NCI-H526 (cell line): ENCODE measurements around the gene CASP14.
"Not testable (repeated sequence)": the region's sequence is repeated elsewhere in the genome, so short reads cannot be mapped to it uniquely, and the experiment has no call there.

Source experiments
- DNase-seq, 2 experiments: peaks; one replicate each; lab custom pipeline; 2025; lab: John Stamatoyannopoulos, UW

CASP14 gene

DNA sequence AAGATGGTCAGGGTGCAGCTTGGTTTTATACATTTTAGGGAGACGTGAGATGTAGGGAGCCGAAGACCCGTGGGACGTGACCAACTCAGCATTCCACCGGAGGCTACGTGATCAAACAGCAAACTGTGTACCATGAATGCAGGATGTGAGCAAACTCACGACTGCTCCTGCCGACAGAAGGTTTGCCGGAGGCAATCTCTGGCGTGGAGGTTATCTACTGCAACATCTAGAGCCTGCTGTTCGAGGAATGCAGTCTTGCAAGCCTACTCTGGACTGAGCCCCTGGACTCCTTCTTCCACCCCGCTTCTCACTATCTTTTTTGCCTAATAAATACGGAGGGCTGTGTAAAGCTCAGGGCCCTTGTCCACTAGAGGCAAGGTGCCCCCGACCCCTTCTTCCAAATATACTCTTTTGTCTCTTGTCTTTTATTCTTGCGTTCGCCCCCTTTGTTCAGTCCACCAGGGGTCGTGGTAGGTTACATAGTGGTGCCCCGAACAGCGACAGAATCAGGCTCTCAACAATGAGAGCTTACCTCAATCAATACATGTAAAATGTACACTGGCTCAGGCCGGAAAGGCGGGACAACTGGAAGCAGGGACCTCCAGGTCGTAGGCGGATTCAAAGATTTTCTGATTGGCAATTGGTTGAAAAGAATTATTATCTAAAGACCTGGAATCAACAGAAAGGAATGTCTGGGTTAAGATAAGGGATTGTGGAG, 23.8 kb downstream of the CASP14 start:
- DNase-seq: no peak

DNA sequence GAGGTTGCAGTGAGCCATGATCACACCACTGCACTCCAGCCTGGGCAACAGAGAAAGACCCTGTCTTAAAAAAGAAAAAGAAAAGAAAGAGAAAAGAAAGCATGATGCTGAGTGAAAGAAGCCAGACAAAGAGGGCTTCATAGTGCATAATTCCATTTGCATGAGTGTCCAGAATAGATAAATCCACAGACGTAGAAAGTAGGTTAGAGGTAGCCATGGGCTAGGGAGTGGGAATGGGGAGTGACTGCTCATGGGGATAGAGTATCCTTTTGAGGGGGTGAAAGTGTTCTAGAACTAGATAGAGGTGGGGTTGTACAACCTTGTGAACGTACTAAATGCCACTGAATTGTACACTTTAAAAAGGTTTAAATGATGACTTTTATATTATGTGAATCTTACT, 25.1 kb downstream of the CASP14 start:
- no peak for DNase-seq

DNA sequence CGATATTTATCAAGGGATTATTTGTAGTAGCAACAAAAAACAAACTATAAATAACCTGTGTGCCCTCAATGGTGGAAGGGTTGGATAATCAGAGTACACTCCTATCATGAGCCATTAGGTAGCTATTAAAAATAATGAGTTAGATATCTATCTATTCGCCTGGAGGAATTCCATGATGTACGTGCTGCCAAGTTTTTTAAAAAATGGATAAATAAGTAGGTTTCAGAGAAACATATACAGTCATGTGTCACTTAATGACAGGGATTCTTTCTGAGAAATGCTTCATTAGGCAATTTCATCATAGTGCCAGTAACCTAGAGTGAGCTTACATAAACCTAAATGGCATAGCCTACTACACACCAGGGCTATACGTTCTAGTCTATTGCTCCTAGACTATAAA, 26.5 kb downstream of the CASP14 start:
- no peak for DNase-seq

DNA sequence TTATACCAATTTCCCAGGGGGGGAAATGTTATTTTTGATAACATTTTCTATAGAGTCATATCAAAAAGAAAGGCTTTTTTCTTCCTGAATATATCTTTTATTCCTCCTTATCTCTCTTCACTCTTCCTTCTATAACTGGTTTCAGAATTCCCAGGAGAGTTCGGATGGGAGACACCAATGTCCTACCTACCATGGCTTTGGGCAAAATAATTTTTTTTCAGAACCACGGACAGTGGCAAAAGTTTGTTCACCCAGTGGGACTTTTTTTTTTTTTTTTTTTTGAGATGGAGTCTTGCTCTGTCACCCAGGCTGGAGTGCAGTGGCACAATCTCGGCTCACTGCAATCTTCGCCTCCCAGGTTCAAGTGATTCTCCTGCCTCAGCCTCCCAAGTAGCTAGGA, 30.7 kb downstream of the CASP14 start:
- not testable (repeated sequence) for DNase-seq

DNA sequence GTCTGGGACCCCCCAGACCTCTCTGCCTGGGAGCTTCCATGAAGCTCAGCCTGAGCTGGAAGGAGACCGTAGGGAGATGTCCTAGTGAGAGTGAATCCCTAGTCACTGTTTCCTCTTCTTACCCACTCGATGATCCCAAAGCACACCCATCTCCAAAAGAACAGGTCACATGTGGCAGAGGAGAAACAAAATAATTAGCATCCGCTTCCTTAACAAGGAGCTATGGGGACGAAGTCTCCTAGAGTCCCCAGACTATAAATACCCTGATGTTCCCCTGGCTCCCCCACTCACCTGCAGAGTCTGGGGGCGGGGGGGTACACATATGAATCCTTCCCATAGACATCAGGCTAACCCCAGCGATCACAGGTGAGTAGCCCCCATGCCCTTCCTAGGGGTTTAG, 32.6 kb downstream of the CASP14 start, which contains the start of gene OR1I1:
Gene OR1I1 (plus strand): TSS at position 301 of the 400 bp plus-strand sequence. CDS start 4,855 bp downstream, outside the sequence.
- no peak for DNase-seq

DNA sequence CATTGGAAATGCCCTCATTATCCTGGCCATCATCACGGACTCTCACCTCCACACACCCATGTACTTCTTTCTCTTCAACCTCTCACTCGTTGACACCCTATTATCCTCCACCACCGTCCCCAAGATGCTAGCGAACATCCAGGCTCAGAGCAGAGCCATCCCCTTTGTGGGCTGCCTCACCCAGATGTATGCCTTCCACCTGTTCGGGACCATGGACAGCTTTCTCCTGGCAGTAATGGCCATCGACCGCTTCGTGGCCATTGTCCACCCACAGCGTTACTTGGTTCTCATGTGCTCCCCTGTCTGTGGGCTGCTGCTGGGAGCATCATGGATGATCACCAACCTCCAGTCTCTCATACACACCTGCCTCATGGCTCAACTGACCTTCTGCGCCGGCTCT, 37.9 kb downstream of the CASP14 start:
- no peak for DNase-seq

DNA sequence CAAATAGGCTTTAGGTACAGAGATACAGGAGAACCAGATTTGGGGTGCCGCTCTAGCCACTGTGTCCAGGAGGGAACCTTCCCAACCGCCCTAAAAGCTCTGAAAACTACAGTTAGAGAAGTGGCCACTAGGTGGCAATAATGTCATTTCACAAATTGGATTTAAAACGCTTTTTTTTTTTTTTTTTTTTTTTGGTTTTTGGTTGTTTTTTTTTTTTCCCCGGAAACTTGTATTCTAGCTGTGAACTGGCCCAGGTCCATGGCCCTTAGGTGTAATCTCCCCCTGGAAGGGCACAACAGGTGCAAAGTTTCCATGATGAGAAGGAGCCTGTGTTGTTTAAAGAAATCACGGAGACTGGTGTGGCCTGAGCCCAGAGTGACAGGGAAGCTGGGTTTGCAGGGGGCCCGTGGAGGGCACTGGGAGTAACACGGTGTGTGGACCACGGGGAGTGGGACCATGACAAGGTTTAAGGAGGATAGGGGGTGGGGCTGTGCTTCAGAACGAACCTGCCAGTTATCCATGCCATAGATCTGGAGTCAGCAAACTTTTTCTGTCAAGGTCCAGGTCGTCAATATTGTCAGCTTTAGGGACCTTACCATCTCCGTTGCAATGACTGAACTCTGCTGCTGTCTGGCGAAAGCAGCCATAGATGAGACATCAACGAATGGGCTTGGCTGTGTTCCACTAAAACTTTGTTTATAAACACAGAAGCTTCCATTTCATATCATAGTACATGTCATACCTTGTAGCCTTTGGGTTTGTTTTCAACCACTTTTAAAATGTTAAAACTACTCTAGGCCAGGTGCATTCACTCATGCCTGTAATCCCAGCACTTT, 42.9 kb downstream of the CASP14 start:
- peak in 1 of 2 experiments; percentile 40 for DNase-seq

DNA sequence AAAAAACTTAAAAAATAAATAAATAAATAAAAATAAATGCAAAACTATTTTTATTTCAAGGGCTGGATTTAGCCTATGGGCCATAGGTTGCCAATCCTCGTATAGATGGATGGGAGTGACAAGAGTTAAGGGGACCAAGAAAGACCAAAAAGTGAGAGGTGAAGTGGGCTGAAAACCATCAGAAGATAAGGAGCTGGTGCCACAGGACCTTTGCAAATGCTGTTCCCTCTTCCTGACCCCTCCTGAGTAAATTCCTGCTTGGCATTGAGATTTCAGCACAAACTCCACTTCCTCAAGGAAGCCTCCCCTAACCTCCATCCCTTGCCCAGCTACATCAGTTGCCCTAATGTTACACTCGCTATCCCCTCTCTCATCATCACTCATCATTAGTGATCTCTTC, 43.7 kb downstream of the CASP14 start:
- DNase-seq: no peak

DNA sequence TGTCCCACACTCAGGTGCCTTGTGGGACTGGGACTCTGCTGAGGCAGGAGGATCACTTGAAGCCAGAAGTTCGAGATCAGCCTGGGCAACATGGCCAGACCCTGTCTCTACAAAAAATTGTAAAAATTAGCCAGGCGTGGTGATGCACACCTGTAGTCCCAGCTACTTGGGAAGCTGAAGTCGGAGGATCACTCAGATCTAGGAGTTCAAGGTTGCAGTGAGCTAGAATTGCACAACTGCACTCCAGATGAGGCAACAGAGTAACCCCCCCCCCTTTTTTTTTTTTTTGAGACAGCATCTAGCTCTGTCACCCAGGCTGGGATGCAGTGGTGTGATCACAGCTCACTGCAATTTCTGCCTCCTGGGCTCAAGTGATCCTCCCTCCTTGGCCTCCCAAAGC, 46.9 kb downstream of the CASP14 start:
- no peak for DNase-seq

DNA sequence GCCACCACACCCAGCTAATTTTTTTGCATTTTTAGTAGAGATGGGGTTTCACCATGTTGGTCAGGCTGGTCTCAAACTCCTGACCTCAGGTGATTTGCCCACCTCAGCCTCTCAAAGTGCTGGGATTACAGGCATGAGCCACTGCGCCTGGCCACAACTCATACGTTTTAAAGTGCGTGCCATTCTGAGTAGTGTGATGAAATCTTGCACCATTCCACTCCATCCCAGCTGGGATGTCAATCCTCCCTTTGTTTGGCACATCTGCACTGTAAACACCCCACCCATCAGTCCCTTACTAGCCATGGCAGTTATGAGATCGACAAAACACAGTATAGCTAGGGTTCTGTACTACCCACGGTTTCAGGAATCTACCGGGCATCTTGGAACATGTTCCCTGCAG, 48.7 kb downstream of the CASP14 start:
- not testable (repeated sequence) for DNase-seq

DNA sequence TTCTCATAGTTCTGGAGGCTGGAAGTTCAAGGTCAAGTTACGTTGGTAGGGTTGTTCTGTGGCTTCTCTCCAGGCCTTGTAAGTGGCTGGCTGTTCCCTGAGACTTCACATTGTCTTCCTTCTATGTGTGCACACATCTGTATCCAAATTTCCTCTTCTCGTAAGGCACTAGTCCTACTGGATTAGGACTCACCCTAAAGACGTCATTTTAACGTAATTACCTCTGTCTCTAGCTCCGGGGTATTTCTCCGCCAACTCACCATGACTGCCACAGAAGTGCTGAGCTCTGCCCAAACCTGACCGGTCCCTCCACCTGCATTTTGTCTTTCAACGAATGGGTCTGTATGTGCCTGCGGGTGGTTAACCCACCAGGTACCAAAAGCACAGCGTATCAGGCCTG, 49.2 kb downstream of the CASP14 start:
- DNase-seq: no peak

DNA sequence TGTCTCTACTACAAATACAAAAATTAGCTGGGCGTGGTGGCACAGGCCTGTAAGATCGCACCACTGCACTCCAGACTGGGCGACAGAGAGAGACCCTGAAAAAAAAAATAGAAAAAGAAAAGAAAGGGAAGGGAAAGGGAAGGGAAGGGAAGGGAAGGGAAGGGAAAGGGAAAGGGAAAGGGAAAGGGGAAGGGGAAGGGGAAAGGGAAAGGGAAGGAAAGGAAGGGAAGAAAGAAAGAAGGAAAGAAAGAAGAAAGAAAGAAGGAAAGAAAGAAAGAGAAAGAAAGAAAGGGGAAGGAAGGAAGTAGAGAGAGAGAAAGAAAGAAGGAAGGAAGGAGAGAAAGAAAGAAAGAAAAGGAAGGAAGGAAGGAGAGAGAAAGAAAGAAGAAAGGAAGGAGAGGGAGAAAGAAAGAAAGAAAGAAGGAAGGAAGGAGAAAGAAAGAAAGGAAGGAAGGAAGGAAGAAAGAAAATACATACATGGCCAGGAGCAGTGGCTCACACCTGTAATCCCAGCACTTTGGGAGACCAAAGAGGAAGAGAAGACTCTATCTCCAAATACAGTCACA, 49.8 kb downstream of the CASP14 start:
- no peak for DNase-seq

DNA sequence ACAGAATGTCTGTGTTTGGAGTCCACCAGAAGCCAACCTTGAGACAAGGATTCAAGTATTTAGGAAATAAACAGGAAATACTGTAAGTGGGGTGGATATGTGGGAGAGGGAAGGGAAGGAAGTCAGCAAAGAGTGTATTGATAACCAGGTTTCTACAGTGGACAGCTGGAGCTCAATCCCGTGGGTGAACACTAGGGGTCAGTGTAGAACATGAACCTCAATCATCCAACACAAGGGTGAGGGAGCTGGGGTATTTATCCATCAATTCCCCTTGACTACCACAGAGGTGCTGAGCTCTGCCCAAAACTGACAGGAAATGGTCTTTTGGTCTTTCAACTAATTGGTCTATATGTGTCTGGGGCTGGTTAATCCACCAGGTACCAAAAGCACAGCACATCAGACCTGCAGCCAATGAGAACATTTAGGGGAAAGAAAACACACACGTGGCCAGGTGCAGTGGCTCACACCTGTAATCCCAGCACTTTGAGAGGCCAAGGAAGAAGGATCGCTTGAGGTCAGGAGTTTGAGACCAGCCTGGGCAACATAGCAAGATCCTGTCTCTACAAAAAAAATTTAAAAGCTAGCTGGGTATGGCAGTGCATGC, 52.3 kb downstream of the CASP14 start:
- peak in 1 of 2 experiments; percentile 34 for DNase-seq

DNA sequence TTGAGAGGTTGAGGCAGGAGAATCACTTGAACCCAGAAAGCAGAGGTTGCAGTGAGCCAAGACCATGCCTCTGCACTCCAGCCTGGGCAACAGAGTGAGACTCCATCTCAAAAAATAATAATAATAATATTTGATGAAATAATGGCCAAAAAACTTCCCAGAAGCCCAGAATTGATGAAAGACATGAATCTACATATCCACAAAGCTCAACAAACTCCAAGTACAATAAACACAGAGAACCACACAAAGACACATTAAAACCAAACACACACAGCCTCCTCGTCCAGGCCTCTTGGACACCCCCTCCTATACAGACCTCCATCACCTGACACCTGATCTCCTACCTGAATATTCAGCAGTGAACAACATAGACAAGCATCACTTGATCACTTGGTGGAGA, 54.7 kb downstream of the CASP14 start:
- no peak for DNase-seq

DNA sequence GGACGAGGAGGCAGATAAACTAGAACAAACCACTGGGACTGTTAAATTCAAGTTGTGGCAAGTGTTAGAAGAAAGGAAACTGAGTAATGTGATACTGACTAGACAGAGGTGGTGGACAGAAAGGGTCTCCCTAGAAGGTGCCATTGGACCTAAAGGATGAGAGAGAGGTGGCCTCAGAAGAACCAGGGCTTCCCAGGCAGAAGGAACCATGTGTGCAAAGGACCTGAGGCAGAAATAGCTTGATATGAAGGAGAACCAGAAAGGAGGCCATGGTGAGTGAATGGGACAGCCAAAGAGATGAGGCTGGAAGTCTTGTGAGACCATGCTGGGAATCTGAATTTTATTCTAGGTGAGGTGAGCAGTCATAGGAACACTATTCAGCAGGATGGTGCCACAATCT, 55.1 kb downstream of the CASP14 start:
- no peak for DNase-seq

DNA sequence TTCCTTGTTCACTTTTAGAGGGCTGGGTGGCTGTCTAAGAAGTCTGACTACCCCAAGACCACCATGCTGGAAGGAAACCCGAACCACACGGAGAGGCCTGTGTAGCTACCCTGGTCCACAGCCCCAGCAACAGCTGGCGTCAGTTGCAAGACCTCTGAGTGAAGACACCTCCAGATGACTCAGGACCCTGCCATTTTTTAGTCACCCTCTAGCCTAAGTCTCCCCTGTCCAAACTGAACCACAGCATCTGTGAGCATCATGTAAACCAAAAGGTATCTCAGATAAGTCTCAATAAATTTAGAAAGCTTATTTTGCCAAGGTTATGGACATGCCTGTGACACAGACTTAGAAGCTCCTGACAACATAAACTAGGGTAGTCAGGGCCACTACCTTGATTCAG, 55.8 kb downstream of the CASP14 start:
- no peak for DNase-seq

DNA sequence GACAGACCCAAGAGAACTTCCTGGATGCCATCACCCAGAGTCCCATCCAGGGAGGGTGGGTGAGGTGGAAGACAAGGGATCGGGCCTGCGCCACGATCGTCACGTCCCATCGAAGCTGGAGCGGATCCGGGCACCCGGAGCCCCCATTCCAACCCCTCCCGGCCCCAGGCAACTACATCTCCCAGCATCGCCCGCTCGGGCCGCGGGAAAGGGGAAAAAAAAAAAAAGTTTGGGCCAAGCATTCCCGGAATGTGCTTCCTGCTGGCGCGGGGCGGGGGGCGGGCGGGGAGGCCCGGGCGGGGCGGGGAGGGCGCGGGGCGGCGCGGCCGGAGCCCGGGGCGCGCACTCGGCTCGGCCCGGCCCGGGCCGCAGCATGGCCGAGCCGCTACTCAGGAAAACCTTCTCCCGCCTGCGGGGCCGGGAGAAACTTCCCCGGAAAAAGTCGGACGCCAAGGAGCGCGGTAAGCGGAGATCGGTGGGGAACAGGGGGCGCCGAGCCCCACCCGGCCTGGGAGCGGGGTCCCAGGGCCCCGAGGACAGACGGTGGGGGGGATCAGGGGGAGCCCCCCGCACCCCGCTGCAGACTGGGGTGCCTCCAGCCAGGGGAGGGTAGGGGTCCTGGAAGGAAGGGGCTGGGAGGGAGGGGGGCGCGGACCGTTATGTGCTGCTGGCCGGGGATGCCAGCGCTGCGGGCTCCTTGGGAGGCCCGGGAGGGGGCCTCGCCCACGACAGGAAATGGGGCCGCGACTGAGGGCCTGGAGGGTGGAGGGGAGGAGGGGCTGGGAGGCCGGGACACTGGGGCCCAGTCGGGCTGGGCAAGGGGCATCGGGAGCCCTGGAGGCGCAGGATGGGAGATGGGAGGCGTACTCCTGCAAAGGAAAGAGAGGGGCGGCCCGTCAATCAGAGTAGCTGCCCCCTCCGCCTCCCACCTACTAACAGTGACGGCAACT, 58.1 kb downstream of the CASP14 start, which contains the start of gene SYDE1:
Gene SYDE1 (plus strand): TSS at position 341 of the 950 bp plus-strand sequence. CDS start 33 bp downstream, at position 374.
- no peak for DNase-seq
